Mucosa of rectum (tissue), 2 donors: ENCODE measurements around the gene SLC8A1.

Experiments used
- H3K27ac ChIP-seq, 2 donors: one replicate each; pipeline ENCODE4 v1.7.0; 2013; ENCODE audit warnings: inconsistent platforms in 2 of 2, low read depth in 2 of 2, low read length in 2 of 2
- H3K27me3 ChIP-seq, 2 donors: one replicate each; pipeline ENCODE4 v1.7.0; 2013; ENCODE audit warnings: low read length in 2 of 2; ENCODE audit not compliant: control insufficient read depth in 2 of 2, insufficient read depth in 2 of 2
- H3K36me3 ChIP-seq, 2 donors: one replicate each; pipeline ENCODE4 v1.7.0; 2013; ENCODE audit warnings: low read length in 2 of 2; ENCODE audit not compliant: control insufficient read depth in 2 of 2, insufficient read depth in 2 of 2
- H3K4me1 ChIP-seq, 2 donors: one replicate each; pipeline ENCODE4 v1.7.0; 2013; ENCODE audit warnings: low read length in 2 of 2, mild to moderate bottlenecking in 1 of 2; ENCODE audit not compliant: control insufficient read depth in 2 of 2, insufficient read depth in 2 of 2
- H3K4me3 ChIP-seq, 2 donors: one replicate each; pipeline ENCODE4 v1.7.0; 2013; ENCODE audit warnings: low read length in 2 of 2
- H3K9ac ChIP-seq, 2 donors: one replicate each; pipeline ENCODE4 v1.7.0; 2013; ENCODE audit warnings: low read length in 2 of 2, low read depth in 1 of 2, mild to moderate bottlenecking in 1 of 2
- H3K9me3 ChIP-seq, 2 donors: one replicate each; pipeline ENCODE4 v1.7.0; 2013; ENCODE audit warnings: low read length in 2 of 2; ENCODE audit not compliant: control insufficient read depth in 2 of 2
- donor health status: healthy.
- donor health status: Normal muscosa, but diverticular disease.

Gene SLC8A1

DNA sequence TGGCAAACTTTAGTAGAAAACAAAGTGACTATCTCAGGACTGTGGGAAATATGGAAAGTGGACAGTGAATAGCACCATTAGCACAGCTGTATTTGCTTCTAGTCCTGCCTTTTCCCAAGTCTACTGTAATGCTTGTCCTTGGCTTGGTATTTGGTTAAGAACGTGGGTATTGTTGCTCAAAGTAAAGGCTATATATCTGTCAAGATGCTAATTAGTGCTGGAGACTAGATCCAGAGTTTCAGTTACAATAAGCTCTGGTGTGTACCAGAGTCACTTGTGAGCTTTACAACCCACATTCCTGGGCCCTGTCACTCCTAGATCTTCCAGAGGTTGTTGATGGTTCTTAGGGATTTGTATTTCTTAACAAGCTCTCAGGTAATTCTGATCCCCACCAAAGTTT, 313.6 kb downstream of the SLC8A1 start:
- no peak overlapping the region for H3K4me3 ChIP-seq
- H3K4me1 ChIP-seq, result no peaks in the 10 kb centered on the region
- H3K9ac ChIP-seq, result no peak overlapping the region
- no peaks in the 10 kb centered on the region for H3K36me3 ChIP-seq
- H3K9me3 ChIP-seq, result no peaks in the 10 kb centered on the region
- H3K27me3 ChIP-seq, result no peaks in the 10 kb centered on the region
- H3K27ac ChIP-seq, result no peak overlapping the region

DNA sequence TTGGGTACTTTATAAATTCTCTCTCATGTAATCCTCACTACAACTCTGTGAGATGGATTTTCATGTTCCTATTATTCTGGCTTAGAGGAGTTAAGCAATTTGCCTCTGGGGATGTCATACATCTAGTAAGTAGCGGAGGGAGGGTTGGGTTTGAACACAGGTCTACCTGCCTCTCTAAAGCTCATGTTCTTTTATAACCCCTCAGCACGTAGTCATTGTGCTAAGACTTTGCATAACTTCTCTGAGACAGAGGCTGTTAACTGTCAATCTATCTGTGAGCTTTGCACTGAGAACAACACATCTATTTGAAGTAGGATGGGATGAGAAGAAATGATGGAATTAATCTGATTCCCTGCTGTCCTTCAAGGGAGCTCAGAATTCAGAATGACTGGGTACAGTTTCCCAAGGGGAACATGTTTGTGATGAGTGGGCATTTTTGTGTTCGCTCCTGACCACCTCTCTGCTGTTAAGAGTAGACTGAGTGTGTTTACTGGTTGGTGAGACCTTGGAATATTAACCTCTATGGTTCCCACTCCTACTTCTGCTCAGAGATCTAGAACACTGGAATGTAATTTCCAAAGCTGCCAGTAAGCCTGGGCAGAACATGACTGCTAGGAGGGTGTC, 320.7 kb downstream of the SLC8A1 start:
- Histone ChIP-seq H3K4me1 (no peaks in the 10 kb centered on the region), H3K4me3 (no peak overlapping the region), H3K9ac (no peak overlapping the region), H3K27ac (no peak overlapping the region), H3K36me3 (no peaks in the 10 kb centered on the region), H3K27me3 (no peaks in the 10 kb centered on the region), H3K9me3 (no peaks in the 10 kb centered on the region)

DNA sequence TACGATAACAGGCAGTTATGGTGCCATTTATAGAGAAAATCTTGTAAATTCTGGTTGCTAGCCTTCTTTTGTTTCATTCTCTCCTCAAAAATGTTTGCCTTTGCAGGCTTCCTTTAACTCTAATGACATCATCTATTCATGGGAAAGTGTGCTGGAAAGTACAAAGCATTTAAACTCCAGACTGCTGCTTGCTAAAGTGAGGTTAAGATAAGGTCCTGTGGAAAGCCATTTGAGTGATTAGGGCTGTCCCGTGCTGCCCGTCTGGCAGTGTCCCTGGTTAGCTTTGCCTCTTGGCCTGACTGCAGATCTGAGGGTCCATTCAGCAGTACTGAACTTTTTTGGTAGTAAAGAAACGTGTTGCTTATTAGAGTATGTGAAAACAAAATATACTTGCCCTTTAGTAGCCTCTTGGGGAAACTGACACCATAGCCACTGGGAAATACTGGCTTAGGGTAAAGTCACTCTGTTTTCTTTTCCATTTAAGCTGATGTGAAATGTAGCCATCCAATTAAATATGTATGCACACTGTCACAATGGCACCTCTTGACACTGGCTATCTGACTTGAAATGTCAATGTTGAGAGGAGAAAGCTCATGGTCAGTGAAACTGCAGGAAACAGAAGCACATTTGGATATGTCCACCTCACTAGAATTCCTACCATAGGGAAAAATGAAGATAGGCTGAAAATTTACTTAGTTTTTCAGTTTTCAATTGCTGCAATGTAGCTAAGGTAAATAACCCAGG, 321.5 kb downstream of the SLC8A1 start:
- H3K9me3 ChIP-seq, result no peaks in the 10 kb centered on the region
- H3K4me1 ChIP-seq, result no peaks in the 10 kb centered on the region
- no peaks in the 10 kb centered on the region for H3K27me3 ChIP-seq
- no peaks in the 10 kb centered on the region for H3K36me3 ChIP-seq
- no peak overlapping the region for H3K9ac ChIP-seq
- no peak overlapping the region for H3K4me3 ChIP-seq
- no peak overlapping the region for H3K27ac ChIP-seq

DNA sequence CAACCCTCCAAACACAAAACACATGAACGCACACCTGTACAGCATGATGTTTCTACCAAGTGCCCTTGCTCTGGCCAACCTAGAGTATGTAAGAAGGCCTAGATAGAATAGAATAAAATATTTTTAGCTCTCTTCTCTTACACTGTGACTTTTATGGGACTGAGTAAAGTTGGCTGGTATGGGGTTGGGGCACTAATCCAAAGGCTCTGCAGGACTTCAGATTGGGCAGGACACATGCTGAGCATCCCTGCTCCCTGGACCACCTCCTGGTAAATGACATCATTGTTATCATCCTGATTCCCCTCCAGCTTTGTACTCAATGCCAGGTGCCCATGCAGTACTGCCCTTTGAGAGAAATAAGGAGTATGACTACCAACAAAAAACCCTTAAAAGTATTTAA, 322.2 kb downstream of the SLC8A1 start:
- no peaks in the 10 kb centered on the region for H3K36me3 ChIP-seq
- no peaks in the 10 kb centered on the region for H3K9me3 ChIP-seq
- H3K4me1 ChIP-seq, result no peaks in the 10 kb centered on the region
- no peak overlapping the region for H3K27ac ChIP-seq
- no peaks in the 10 kb centered on the region for H3K27me3 ChIP-seq
- no peak overlapping the region for H3K4me3 ChIP-seq
- H3K9ac ChIP-seq, result no peak overlapping the region

DNA sequence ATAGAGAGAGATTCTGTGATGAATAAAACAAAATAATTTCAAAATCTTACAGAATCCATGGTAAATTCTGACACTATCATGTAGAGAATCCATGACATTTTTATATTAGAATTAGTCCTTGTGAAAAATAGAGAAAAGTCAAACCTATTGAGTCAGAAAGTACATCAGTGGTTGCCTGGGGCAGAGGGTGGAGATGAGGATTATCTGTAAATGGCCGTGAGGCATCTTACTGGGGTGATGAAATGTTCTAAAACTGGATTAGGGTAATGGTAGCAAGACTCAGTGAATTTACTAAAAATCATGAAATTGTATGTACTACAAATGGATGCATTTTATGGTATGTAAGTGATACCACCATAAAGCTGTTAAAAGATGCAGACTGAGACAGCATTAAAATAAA, 323.1 kb downstream of the SLC8A1 start:
- Histone ChIP-seq H3K27me3 (no peaks in the 10 kb centered on the region), H3K4me3 (no peak overlapping the region), H3K4me1 (no peaks in the 10 kb centered on the region), H3K27ac (no peak overlapping the region), H3K9me3 (no peaks in the 10 kb centered on the region), H3K9ac (no peak overlapping the region), H3K36me3 (no peaks in the 10 kb centered on the region)

DNA sequence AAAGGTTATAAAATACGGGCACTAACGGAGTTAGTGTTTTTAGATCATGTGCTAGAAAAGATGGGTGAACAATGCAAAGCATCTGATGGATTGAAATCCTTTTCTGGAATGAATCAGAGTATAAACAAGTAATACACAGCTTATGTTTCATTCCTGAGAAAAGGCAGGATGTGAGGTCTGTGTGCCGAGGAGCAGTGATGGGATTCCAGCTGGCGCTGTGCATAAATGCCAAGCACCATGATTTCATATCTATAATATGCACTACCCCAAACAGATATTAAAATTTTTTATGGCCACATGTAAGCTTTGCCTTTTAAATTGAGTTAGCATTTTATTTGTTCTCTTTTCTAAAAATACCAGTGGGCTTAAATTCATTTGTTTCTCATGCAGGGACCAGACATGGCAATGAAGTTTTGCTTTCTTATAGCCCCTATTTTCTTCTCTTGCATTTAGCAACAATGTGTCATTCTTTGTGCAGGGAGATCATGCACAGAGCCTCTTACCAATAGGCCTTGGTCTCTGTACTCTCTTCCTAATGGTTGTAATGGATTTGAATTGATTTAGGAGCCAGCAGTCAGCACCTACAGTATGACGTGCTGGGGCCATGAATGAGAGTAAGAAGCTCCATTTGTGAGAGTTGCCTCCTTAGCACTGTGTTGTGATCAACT, 323.9 kb downstream of the SLC8A1 start:
- H3K27ac ChIP-seq, result no peak overlapping the region
- H3K36me3 ChIP-seq, result no peaks in the 10 kb centered on the region
- H3K9me3 ChIP-seq, result no peaks in the 10 kb centered on the region
- no peaks in the 10 kb centered on the region for H3K27me3 ChIP-seq
- no peak overlapping the region for H3K9ac ChIP-seq
- H3K4me1 ChIP-seq, result no peaks in the 10 kb centered on the region
- H3K4me3 ChIP-seq, result no peak overlapping the region

DNA sequence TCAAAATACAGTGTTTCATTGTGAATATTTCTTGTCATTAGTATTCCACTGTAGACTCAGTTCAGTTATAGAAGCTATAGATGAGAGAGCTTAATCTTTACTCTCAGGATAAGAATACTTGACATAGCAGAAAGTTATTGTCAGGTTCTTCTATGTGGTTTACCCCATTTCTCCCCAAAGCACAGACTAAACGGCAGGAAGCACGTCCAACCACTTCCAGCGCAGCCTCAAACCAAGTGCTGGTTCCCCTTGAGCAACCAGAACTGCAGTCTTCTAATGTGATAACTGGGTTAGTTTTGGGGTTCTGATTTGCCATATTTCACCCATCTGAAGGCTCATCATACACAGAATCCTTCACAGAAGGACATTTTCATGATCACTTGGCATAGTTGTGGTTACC, 324.7 kb downstream of the SLC8A1 start:
- H3K9me3 ChIP-seq, result no peaks in the 10 kb centered on the region
- H3K4me1 ChIP-seq, result no peaks in the 10 kb centered on the region
- no peak overlapping the region for H3K27ac ChIP-seq
- H3K36me3 ChIP-seq, result no peaks in the 10 kb centered on the region
- no peak overlapping the region for H3K9ac ChIP-seq
- H3K27me3 ChIP-seq, result no peaks in the 10 kb centered on the region
- no peak overlapping the region for H3K4me3 ChIP-seq

DNA sequence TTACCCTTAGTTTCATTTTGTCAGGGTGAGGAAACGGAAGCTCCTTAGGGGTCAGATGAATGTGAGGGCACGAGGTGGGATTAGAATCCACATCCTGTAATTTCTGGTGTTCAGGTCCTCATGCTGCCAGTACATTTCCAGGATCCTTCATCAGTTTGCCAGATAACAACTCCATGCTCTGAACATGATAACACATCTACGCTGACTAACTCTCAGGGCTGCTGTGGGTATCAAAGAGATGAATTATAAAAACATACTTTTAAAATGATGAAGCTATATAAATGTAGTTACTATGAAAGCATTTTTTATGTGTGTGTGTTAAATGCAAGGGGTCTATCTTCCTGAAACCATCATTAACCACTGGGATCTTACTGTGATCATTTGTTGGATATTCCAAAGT, 325.9 kb downstream of the SLC8A1 start:
- no peak overlapping the region for H3K9ac ChIP-seq
- H3K9me3 ChIP-seq, result no peaks in the 10 kb centered on the region
- H3K27me3 ChIP-seq, result no peaks in the 10 kb centered on the region
- H3K36me3 ChIP-seq, result no peaks in the 10 kb centered on the region
- no peak overlapping the region for H3K4me3 ChIP-seq
- no peaks in the 10 kb centered on the region for H3K4me1 ChIP-seq
- no peak overlapping the region for H3K27ac ChIP-seq

DNA sequence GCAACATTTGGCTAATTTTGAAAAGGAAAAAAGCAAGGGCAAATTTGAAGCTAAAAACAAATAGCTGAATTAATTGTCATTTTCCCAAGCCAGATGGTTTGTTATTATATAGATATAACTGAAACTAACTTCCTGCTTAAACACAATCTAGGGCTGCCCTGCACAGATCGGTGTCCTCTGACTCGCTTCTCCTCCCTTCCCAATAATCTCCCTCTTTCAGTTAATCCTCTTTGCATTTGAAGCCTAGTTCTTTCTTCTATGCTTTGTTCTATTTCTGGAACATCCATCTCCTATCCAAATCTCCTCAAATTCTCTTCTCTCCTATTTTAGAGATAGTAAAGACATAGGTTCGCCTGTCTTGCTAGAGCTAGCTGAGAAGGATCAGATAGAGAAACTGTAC, 328.1 kb downstream of the SLC8A1 start:
- H3K27ac ChIP-seq, result no peak overlapping the region
- H3K9ac ChIP-seq, result no peak overlapping the region
- H3K4me3 ChIP-seq, result no peak overlapping the region
- H3K36me3 ChIP-seq, result no peaks in the 10 kb centered on the region
- no peaks in the 10 kb centered on the region for H3K4me1 ChIP-seq
- H3K27me3 ChIP-seq, result no peaks in the 10 kb centered on the region
- H3K9me3 ChIP-seq, result no peaks in the 10 kb centered on the region

DNA sequence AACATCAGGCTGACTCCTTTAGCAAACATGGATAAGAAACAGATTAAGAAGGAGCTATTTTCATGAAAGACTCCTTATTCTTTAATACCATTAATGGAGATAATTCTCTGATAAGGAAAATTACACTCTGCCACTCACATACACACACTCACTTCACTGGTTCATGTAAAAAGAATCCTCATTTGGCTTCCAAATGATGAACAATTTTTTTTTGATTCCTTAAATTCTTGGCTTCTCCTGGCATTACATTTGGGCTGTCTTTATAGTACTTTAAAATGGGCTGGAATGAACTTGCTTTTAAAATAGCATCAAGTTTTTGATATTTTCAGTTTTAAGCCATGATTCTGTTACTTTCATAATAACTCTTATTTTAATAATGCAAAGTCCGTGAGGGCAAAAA, 328.6 kb downstream of the SLC8A1 start:
- Histone ChIP-seq H3K27me3 (no peaks in the 10 kb centered on the region), H3K27ac (no peak overlapping the region), H3K9me3 (no peaks in the 10 kb centered on the region), H3K4me3 (no peak overlapping the region), H3K9ac (no peak overlapping the region), H3K4me1 (no peaks in the 10 kb centered on the region), H3K36me3 (no peaks in the 10 kb centered on the region)
